NCI-H82 treated with DMSO at 0.1 percent for 48 hours (cell line): ENCODE measurements around the gene TIPRL.

Experiments used
- DNase-seq: peaks from one replicate; lab custom pipeline; 2025; ENCODE audit not compliant: unreplicated experiment; lab: John Stamatoyannopoulos, UW

TIPRL gene

DNA sequence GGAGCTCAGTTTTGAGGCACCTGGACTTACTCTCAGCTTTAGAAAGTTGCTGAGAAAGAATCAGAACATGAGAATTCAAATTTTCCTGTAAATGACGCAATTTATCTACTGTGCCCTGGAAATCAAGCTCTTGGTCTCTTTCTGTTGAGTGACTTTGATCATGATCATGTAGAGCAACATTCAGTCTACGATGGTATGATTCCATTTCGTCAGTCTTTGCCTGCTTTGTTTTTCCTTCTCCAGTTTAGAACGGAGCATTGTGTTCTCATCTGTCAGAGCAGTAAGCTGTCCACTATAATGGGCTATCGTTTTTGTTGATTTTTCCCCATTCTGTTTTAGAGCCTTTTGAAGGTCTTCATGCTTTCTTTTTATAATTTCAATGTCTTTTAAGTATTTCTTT, 67.7 kb downstream of the TIPRL start:
- DNase-seq, result no peak
